GM06990 (cell line): Measurements from ENCODE around the gene LTBP2.
A peak's percentile ranks its signal among the peaks of the same experiment; 100 is the strongest.

ENCODE experiments used
- DNase-seq: peaks from one replicate; pipeline ENCODE4 v3.0.0-alpha.2; 2011; ENCODE audit not compliant: insufficient read length; ENCODE audit errors: extremely low read depth
- H3K27me3 ChIP-seq: replicated peaks from 2 replicates; pipeline ENCODE4 v1.6.0; 2011; ENCODE audit warnings: low read length; ENCODE audit not compliant: control insufficient read depth, insufficient read depth
- H3K36me3 ChIP-seq: 2 replicates; pipeline ENCODE4 v1.5.1; 2011; ENCODE audit warnings: low read length; ENCODE audit not compliant: control insufficient read depth, insufficient read depth
- H3K4me3 ChIP-seq: replicated peaks from 2 replicates; pipeline ENCODE4 v1.5.1; 2011; ENCODE audit warnings: low read depth, mild to moderate bottlenecking, control low read depth, low read length
- CTCF ChIP-seq: IDR thresholded peaks from 2 replicates; pipeline ENCODE4 v1.5.1; 2011; ENCODE audit warnings: low read length, control low read depth, mild to moderate bottlenecking, inconsistent platforms; ENCODE audit not compliant: insufficient read depth, poor library complexity, severe bottlenecking

Gene LTBP2

GRCh38 chr14:74501135-74501614 is 110.9 kb downstream of the LTBP2 start:
- H3K36me3 ChIP-seq: no peaks in the 10 kb centered on the region
- no peak for DNase-seq
- TF ChIP-seq CTCF: peak; percentile 55
- no peak overlapping the region for H3K4me3 ChIP-seq
- H3K27me3 ChIP-seq: no peaks in the 10 kb centered on the region

DNA sequence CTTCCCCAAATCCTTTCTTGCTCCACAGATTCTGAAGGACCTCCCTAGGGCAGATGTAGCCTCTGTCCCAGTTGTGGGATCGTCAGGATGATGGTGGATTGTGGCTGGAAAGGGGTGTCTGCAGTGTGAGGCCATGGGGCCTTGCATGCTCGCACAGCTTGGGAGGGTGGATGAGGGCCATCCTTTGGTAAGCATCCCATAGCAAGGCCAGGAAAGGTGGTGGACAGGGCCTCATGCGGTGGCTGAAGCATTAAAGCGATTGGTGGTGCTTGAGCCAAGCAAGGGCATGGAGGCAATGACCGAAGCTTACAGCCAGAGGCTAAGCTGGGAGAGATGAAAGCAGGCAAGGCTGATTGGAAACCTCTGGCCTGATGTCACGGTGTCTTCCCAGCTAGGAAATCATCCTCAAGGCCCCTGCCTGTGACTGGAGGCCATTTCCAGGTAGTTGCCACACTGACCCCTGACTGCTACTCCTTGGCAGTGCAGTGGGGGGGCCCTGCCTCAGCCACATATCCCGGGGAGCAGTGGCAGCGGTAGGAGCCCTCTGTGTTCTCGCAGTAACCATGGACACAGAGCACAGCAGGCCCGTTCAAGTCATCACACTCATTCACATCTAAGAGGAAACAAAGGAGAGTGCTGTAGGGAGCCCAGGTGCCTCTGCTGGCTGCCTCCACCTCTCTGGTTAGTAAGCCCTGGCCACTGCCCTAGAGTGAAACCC is 111.5 kb downstream of the LTBP2 start:
- no peak for DNase-seq
- Histone ChIP-seq H3K27me3 (no peaks in the 10 kb centered on the region), H3K36me3 (no peaks in the 10 kb centered on the region), H3K4me3 (no peak overlapping the region)
- TF ChIP-seq CTCF: no peak

- no peak for TF ChIP-seq CTCF
- H3K27me3 ChIP-seq: no peaks in the 10 kb centered on the region
- H3K36me3 ChIP-seq: no peaks in the 10 kb centered on the region
- H3K4me3 ChIP-seq: no peak overlapping the region
- no peak for DNase-seq
These were observed 116.7 kb downstream of the LTBP2 start for GRCh38 chr14:74495356-74495755.

DNA sequence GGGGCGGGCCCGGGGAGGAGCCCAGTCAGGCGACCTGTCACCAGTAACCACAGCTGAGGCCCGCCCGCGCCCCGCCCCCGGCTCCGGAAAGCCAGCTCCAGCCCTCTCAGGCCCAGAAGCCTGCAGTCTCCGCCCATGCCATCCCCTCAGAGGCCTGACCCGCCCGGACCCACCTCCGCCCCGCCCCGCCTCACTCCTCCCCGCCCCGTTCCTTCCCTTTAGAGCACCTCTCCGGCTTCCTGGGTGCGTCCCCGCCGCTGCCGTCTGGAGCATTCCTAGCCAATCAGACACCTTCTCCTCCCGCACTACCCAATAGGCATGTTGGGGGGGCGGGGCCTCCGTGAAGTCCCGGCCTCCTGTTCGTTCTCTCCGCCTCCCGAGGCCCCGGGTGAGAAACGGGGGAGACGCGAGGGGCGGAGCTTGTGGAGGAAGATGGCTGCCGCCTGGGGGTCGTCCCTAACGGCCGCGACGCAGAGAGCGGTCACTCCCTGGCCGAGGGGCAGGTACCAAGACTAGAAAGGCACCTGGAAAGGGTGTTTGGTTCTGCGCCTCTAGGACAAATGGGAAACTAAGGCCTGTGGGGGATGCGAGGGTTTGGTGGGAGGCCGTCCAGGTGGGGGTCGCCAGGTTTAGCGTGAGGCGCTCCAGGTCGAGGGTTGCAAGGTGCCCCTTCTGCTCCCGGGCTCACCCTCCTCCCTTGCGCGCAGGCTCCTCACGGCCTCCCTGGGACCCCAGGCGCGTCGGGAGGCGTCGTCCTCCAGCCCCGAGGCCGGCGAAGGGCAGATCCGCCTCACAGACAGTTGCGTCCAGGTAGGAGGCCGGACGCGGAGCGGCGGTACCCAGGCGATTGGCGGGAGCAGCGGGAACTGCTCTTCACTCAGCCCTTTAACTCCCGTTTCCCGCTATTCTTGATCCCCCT is 118.4 kb downstream of the LTBP2 start, which contains the start of gene ISCA2:
Gene ISCA2, plus strand, starts transcription at position 423 of the 919 bp plus-strand sequence. Its CDS starts 10 bp downstream, at position 433.
- peak within 1 kb of the TSS; percentile 84 for H3K4me3 ChIP-seq
- no peaks in the 10 kb centered on the region for H3K36me3 ChIP-seq
- H3K27me3 ChIP-seq: no peaks in the 10 kb centered on the region
- peak; percentile 99 for DNase-seq
- TF ChIP-seq CTCF: no peak

GRCh38 chr14:74492776-74493342 is 119.2 kb downstream of the LTBP2 start, which contains the start of gene NPC2:
Gene NPC2 (minus strand): TSS chr14:74493305. CDS start chr14:74493274, 31 bp downstream.
- no peak for DNase-seq
- Histone ChIP-seq H3K4me3 (peak within 1 kb of the TSS; percentile 84), H3K36me3 (no peaks in the 10 kb centered on the region), H3K27me3 (no peaks in the 10 kb centered on the region)
- no peak for TF ChIP-seq CTCF
